Activated CD4-positive, alpha-beta T cell treated with anti-CD3 and anti-CD28 coated beads, Interleukin-2, amount 10 ng/mL, durations not matched to agents 7 days and 5 days (primary cell): Measurements from ENCODE around the gene NEUROD2. TPM values are rescaled to one million over a fixed set of nuclear protein-coding genes. Genes with fewer than 3 reads are reported as not detected.

Experiments
- CTCF ChIA-PET: fragments of 350-600 bp; sonication (Branson Sonifier 250); formaldehyde crosslinking; loops from one replicate; lab custom pipeline; 2021; ENCODE audit warnings: antibody characterized with exemption; lab: Charles Lee
- POLR2A ChIA-PET: fragments of 350-600 bp; sonication (Branson Sonifier 250); formaldehyde crosslinking; loops from one replicate; lab custom pipeline; 2021; ENCODE audit warnings: antibody characterized with exemption; lab: Charles Lee
- DNase-seq: peaks from one replicate; pipeline ENCODE4 v3.0.0-alpha.2; 2020
- H3K27ac Mint-ChIP-seq: one replicate; pipeline ENCODE4 v1.8.0; 2021; ENCODE audit warnings: mild to moderate bottlenecking, moderate library complexity, mixed read lengths
- H3K27me3 Mint-ChIP-seq: one replicate; pipeline ENCODE4 v1.8.0; 2021; ENCODE audit warnings: mixed read lengths
- H3K36me3 Mint-ChIP-seq: one replicate; pipeline ENCODE4 v1.8.0; 2021; ENCODE audit warnings: low read depth, mixed read lengths
- H3K4me1 Mint-ChIP-seq: one replicate; pipeline ENCODE4 v1.8.0; 2021; ENCODE audit warnings: mixed read lengths
- H3K4me3 Mint-ChIP-seq: one replicate; pipeline ENCODE4 v1.8.0; 2021; ENCODE audit warnings: mild to moderate bottlenecking, moderate library complexity, mixed read lengths
- H3K9me3 Mint-ChIP-seq: one replicate; pipeline ENCODE4 v1.8.0; 2021; ENCODE audit warnings: mixed read lengths
- total RNA-seq, 2 experiments: library from RNA; stranded (reverse); gene quantifications; one replicate each; pipeline ENCODE4 v1.2.3, GENCODE V29; 2021

NEUROD2 gene
- total RNA-seq, 2 experiments from 2014 or later, result not detected

GRCh38 chr17:39578272-39578671 lies 29.4 kb downstream of the NEUROD2 start:
- ChIA-PET CTCF (interaction anchor here (0.7 to 1.7 kb wide), 2 partner anchors 43 to 57 kb away, joined by 3 to 6 read pairs; no protein-coding TSS in a partner anchor), POLR2A (no interaction called here)
- Mint-ChIP-seq H3K27ac (no peak overlapping the region), H3K9me3 (no peaks in the 10 kb centered on the region), H3K4me3 (no peak overlapping the region), H3K4me1 (peaks cover 4% of the 10 kb centered on the region), H3K27me3 (peaks cover 16% of the 10 kb centered on the region), H3K36me3 (peaks cover 3% of the 10 kb centered on the region)
- DNase-seq, result no peak

DNA sequence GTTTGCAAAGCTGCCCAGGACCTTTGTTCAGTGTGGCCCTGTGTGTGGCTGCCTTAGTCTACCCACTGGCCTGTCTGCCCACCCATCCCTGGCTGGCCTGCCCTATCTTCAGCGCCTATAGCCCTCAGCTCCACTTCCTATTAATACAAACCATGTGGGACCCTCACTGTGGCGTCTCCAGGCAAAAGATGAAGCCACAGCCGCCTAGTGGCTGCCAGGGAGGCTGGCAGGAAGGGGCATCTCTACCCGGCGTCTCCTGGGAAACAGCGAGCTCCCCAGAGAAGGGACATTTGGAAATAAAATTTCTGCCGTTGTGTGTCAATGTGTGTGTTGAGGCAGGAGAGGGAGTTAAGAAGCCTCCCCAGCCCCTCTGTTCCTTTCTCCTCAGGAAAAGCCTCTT lies 31.5 kb downstream of the NEUROD2 start:
- Mint-ChIP-seq H3K4me1 (peaks cover 4% of the 10 kb centered on the region), H3K27me3 (peaks cover 18% of the 10 kb centered on the region), H3K36me3 (peaks cover 6% of the 10 kb centered on the region), H3K9me3 (peaks cover 7% of the 10 kb centered on the region), H3K27ac (no peak overlapping the region), H3K4me3 (no peak overlapping the region)
- ChIA-PET POLR2A (no interaction called here), CTCF (interaction anchor here (0.8 to 1.1 kb wide), 3 partner anchors 9 to 498 kb away, joined by 3 read pairs; no protein-coding TSS in a partner anchor)
- no peak for DNase-seq

DNA sequence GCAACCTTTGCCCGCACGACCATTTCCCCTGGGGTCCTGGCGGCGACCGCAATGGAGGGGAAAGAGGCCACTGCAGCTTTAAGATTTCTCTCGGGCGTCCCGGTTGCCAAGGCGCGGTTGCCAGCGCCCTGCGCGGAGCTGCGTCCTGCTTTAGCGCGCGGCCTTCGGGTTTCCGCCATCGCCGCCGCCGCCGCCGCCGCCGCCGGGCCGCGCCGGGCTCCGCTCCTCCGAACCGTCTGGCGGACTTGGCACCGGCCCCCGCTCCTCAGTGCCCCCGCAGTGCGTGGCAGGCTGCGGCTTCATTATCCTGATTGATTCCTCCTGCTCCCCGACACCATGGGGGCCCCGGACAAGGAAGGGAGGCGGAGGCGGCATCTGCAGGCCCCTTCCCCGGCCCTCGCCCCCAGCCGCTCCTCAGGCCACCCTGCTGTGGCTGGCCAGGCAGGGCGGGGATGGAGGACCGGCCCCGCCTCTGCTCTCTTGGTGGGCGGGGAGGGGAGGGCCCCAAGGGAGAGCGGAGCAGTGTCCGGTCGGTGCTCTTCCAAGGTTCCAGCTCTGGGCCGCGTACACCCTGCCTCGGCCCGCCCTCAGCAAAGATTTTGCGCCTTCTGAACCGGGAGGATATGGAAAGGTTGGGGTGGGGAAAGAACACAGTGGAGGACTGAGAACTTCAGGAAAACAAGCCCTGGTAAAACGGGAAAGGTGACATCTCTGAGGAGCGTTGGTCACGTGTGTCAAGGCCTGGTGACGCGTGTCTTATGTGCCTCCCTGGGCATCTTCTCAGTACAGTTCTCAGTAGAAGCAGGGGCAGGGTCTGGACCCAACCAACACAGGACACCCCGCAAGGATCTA lies 34.0 kb downstream of the NEUROD2 start:
- Mint-ChIP-seq H3K27me3 (peaks cover 14% of the 10 kb centered on the region), H3K4me3 (peak overlapping the region; percentile 69), H3K4me1 (peaks cover 4% of the 10 kb centered on the region), H3K9me3 (peaks cover 12% of the 10 kb centered on the region), H3K36me3 (peaks cover 23% of the 10 kb centered on the region), H3K27ac (no peak overlapping the region)
- CTCF ChIA-PET, result interaction anchor here (1.2 kb wide), 1 partner anchor 26 kb away, joined by 3 read pairs; no protein-coding TSS in a partner anchor
- POLR2A ChIA-PET, result no interaction called here
- peak; percentile 43 for DNase-seq

DNA sequence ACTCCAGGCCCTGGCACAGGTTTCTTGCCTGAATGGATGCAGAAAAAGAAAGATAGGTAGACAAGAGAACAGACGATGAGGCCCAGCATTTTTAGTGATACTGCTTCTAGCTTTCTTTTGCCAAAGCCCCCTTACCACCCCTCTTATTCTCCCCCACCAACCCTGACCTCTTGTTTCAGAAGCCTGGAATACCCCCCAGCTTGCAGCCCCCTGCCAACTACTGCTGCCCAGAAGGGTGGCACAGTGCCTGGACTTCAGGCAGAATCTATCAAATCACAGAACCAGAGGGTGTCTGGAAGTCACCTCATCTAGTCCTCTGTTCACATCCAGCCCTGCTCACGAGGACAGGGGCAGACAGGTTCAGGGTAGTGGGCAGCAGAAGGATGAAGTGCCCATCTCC lies 35.6 kb downstream of the NEUROD2 start:
- Mint-ChIP-seq H3K27ac (no peak overlapping the region), H3K27me3 (peaks cover 14% of the 10 kb centered on the region), H3K9me3 (peaks cover 12% of the 10 kb centered on the region), H3K4me1 (peaks cover 4% of the 10 kb centered on the region), H3K4me3 (no peak overlapping the region), H3K36me3 (peaks cover 30% of the 10 kb centered on the region)
- POLR2A ChIA-PET, result no interaction called here
- DNase-seq, result no peak
- CTCF ChIA-PET, result interaction anchor here (1.0 to 1.2 kb wide), 2 partner anchors 8 to 49 kb away, joined by 3 read pairs; no protein-coding TSS in a partner anchor

DNA sequence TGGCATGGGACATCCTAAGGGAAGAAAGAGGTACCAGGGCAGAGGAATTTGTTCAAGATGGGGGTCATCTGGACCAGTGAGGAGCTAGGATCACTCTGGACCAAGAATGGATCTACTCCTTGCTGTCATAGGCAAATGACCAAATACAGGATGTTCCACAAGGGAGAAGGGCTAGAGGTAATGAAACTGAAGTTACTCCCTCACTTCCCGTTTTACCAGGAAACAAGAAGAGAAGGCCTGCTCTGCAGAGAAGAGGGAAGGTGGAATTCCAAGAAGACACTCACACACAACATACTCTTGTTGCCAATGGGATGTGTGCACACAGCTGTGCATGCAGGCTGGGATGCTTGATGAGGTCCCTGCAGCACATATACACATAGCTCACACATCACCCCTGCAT lies 38.6 kb downstream of the NEUROD2 start:
- Mint-ChIP-seq H3K4me3 (no peak overlapping the region), H3K9me3 (peaks cover 12% of the 10 kb centered on the region), H3K27ac (no peak overlapping the region), H3K4me1 (peaks cover 3% of the 10 kb centered on the region), H3K27me3 (peaks cover 5% of the 10 kb centered on the region), H3K36me3 (peaks cover 39% of the 10 kb centered on the region)
- DNase-seq, result no peak
- POLR2A ChIA-PET, result no interaction called here
- CTCF ChIA-PET, result interaction anchor here (1.4 kb wide), 1 partner anchor 21 kb away, joined by 4 read pairs; no protein-coding TSS in a partner anchor

GRCh38 chr17:39568702-39569101 lies 39.0 kb downstream of the NEUROD2 start:
- H3K27me3 Mint-ChIP-seq, result peaks cover 2% of the 10 kb centered on the region
- no peaks in the 10 kb centered on the region for H3K4me1 Mint-ChIP-seq
- H3K36me3 Mint-ChIP-seq, result peaks cover 39% of the 10 kb centered on the region
- CTCF ChIA-PET, result interaction anchor here (1.4 kb wide), 1 partner anchor 21 kb away, joined by 4 read pairs; no protein-coding TSS in a partner anchor
- DNase-seq, result no peak
- peaks cover 12% of the 10 kb centered on the region for H3K9me3 Mint-ChIP-seq
- no peak overlapping the region for H3K27ac Mint-ChIP-seq
- POLR2A ChIA-PET, result no interaction called here
- no peak overlapping the region for H3K4me3 Mint-ChIP-seq

DNA sequence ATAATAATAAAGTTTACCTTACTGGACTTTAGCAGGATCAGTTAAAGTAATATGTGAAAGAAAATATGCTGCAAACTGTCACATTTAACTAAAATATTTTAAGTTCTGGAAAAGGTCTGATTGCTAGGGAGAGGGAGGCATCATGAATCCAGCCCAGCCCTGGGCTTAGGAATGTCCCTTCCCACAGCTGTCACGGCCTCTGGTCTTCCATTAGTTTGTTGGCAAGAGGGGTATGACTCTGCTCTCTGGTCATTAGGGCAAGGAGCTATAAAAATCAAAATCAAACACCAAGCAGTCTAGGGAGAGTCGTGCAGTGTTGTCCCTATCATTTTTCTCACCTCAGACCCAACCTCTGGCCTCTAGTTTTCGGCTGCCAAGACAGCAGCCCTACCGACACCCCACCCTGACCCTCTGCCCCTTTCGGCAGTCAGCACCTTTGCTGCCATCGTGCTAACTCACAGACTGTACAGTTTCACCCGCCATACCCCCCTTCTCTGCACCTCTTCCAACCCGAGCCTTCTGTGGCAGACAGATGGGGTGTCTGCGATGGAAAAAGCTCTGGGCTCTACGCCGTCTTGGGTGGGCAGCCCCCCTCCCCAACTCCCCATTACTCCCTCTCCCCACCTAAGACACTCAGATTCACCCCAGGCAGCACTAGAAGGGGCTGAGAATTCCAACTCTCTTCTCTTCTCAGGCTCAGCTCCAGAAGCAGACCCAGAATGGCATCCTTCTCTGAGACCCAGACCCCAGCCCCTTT lies 41.4 kb downstream of the NEUROD2 start:
- Mint-ChIP-seq H3K27ac (no peak overlapping the region), H3K27me3 (no peaks in the 10 kb centered on the region), H3K4me1 (no peaks in the 10 kb centered on the region), H3K36me3 (peaks cover 34% of the 10 kb centered on the region), H3K9me3 (peaks cover 6% of the 10 kb centered on the region), H3K4me3 (no peak overlapping the region)
- no peak for DNase-seq
- ChIA-PET CTCF (interaction anchor here (0.7 to 2.4 kb wide), 2 partner anchors 17 to 56 kb away, joined by 3 to 8 read pairs; no protein-coding TSS in a partner anchor), POLR2A (no interaction called here)

- no peak overlapping the region for H3K27ac Mint-ChIP-seq
- H3K9me3 Mint-ChIP-seq, result no peaks in the 10 kb centered on the region
- no peaks in the 10 kb centered on the region for H3K4me1 Mint-ChIP-seq
- ChIA-PET POLR2A (no interaction called here), CTCF (interaction anchor here (0.9 to 1.2 kb wide), 2 partner anchors 16 to 166 kb away, joined by 3 read pairs; partner anchors contain the start of gene MIEN1)
- no peak for DNase-seq
- no peaks in the 10 kb centered on the region for H3K27me3 Mint-ChIP-seq
- peaks cover 26% of the 10 kb centered on the region for H3K36me3 Mint-ChIP-seq
- no peak overlapping the region for H3K4me3 Mint-ChIP-seq
Observed at GRCh38 chr17:39564211-39564848, 43.4 kb downstream of the NEUROD2 start.

GRCh38 chr17:39563476-39563875 lies 44.2 kb downstream of the NEUROD2 start:
- CTCF ChIA-PET, result no interaction called here
- no peaks in the 10 kb centered on the region for H3K4me1 Mint-ChIP-seq
- no peak for DNase-seq
- no peak overlapping the region for H3K4me3 Mint-ChIP-seq
- H3K27ac Mint-ChIP-seq, result no peak overlapping the region
- H3K27me3 Mint-ChIP-seq, result no peaks in the 10 kb centered on the region
- POLR2A ChIA-PET, result no interaction called here
- peaks cover 25% of the 10 kb centered on the region for H3K36me3 Mint-ChIP-seq
- H3K9me3 Mint-ChIP-seq, result no peaks in the 10 kb centered on the region

DNA sequence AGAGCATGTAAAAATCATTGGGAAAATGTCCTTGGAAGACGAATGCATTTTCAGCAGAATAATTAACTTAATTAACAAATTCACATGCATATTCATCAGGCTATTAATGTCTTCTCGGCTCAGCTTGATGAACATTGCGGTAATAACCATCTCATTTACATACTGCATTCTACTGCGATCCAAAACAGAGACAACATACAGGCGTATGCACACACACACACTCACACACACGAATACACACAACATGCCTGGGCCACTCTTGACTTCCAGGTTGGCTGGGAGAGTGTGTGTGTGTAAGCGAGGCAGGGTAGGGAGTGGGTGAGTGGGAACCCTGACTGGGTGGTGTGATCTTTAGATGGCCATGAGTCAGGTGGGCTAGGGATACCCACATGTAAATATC lies 44.7 kb downstream of the NEUROD2 start:
- ChIA-PET POLR2A (no interaction called here), CTCF (interaction anchor here (0.5 kb wide), 1 partner anchor 255 kb away, joined by 3 read pairs; no protein-coding TSS in a partner anchor)
- Mint-ChIP-seq H3K4me1 (no peaks in the 10 kb centered on the region), H3K36me3 (peaks cover 20% of the 10 kb centered on the region), H3K9me3 (no peaks in the 10 kb centered on the region), H3K27me3 (no peaks in the 10 kb centered on the region), H3K4me3 (no peak overlapping the region), H3K27ac (no peak overlapping the region)
- no peak for DNase-seq

DNA sequence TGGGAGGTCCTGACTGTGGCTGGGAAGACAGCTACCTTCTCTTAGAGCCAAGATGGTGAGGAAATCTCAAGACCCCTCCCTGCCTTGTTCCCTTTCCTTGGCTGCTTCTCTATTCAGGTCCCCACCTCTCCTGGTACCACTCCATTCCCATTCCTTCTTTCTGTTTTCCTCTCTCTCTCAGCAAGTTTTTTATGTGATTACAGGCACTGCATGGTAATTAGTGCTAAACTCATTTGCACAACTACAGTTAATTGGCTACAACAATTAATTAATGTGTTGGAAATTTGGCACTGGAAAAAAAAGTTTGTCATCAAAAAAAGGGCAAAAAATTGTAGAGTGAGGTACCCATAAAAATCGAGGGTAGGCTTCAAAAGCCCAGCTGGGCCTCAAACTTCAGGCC lies 45.3 kb downstream of the NEUROD2 start:
- Mint-ChIP-seq H3K36me3 (peaks cover 20% of the 10 kb centered on the region), H3K27ac (no peak overlapping the region), H3K4me1 (no peaks in the 10 kb centered on the region), H3K27me3 (no peaks in the 10 kb centered on the region), H3K4me3 (no peak overlapping the region), H3K9me3 (no peaks in the 10 kb centered on the region)
- POLR2A ChIA-PET, result no interaction called here
- no peak for DNase-seq
- CTCF ChIA-PET, result interaction anchor here (0.5 kb wide), 1 partner anchor 255 kb away, joined by 3 read pairs; no protein-coding TSS in a partner anchor

- Mint-ChIP-seq H3K4me3 (no peak overlapping the region), H3K4me1 (no peaks in the 10 kb centered on the region), H3K36me3 (peaks cover 22% of the 10 kb centered on the region), H3K9me3 (no peaks in the 10 kb centered on the region), H3K27me3 (no peaks in the 10 kb centered on the region), H3K27ac (no peak overlapping the region)
- ChIA-PET POLR2A (no interaction called here), CTCF (interaction anchor here (1.3 to 1.6 kb wide), 2 partner anchors 9 to 174 kb away, joined by 3 to 5 read pairs; partner anchors contain the start of gene MIEN1)
- DNase-seq, result no peak
Observed at GRCh38 chr17:39556423-39556822, 51.3 kb downstream of the NEUROD2 start.
